GM18517 (cell line): Measurements from ENCODE around the gene OR10H2.
"Not testable (repeated sequence)": the region's sequence is repeated elsewhere in the genome, so short reads cannot be mapped to it uniquely, and the experiment has no call there.

Experiments
- ATAC-seq: cut with Tn5 transposase; IDR thresholded peaks from one replicate; pipeline ENCODE4 v1.9.1; 2021; ENCODE audit warnings: mild to moderate bottlenecking, moderate library complexity; ENCODE audit not compliant: unreplicated experiment

OR10H2 gene

GRCh38 chr19:15759962-15760565 lies 32.2 kb downstream of the OR10H2 start:
- ATAC-seq = no peak

- ATAC-seq = no peak
These were observed 41.8 kb downstream of the OR10H2 start for GRCh38 chr19:15769586-15769985.

GRCh38 chr19:15774159-15774558 lies 46.3 kb downstream of the OR10H2 start:
- not testable (repeated sequence) for ATAC-seq

- no peak for ATAC-seq
These were observed 47.4 kb downstream of the OR10H2 start for GRCh38 chr19:15775249-15775648.

- ATAC-seq = no peak
These were observed 48.4 kb downstream of the OR10H2 start for GRCh38 chr19:15776264-15776663.

GRCh38 chr19:15776991-15777970 lies 49.5 kb downstream of the OR10H2 start:
- ATAC-seq = no peak
